Thyroid gland (tissue), 4 donors: ENCODE results near the gene VEPH1. TPM values are rescaled to one million over a fixed set of nuclear protein-coding genes. Genes with fewer than 3 reads are reported as not detected.

Experiments used
- DNase-seq, 2 donors: peaks; one replicate each; pipeline ENCODE4 v3.0.0-alpha.2; 2019
- H3K27ac ChIP-seq, 3 donors: fragments of 200-600 bp; sonication (generic); 1 replicate in 2 of 3; 2 replicates in 1 of 3; pipeline ENCODE4 v1.5.1; 2016 to 2019; ENCODE audit warnings: mild to moderate bottlenecking in 1 of 3, moderate library complexity in 1 of 3
- H3K27me3 ChIP-seq: fragments of 200-600 bp; sonication (generic); one replicate; pipeline ENCODE4 v1.5.1; 2019
- H3K36me3 ChIP-seq, 2 donors: fragments of 200-600 bp; sonication (generic); one replicate each; pipeline ENCODE4 v1.5.1; 2016 to 2019
- H3K4me1 ChIP-seq, 2 donors: fragments of 200-600 bp; sonication (generic); one replicate each; pipeline ENCODE4 v1.5.1; 2017 to 2019
- H3K4me3 ChIP-seq, 3 donors: fragments of 200-600 bp; sonication (generic); replicated peaks in 1 of 3; 1 replicate in 2 of 3; 2 replicates in 1 of 3; pipeline ENCODE4 v1.5.1; 2016; ENCODE audit warnings: mild to moderate bottlenecking in 1 of 3
- H3K9me3 ChIP-seq: fragments of 200-600 bp; sonication (generic); one replicate; pipeline ENCODE4 v1.5.1; 2017
- CTCF ChIP-seq, 6 experiments: fragments of 200-600 bp in 3 of 6; fragments of 450-650 bp in 3 of 6; sonication (generic) in 3 of 6; IDR thresholded peaks; one replicate each; pipeline ENCODE4 v1.5.1; 2016 to 2019; ENCODE audit warnings: antibody characterized with exemption in 6 of 6, mild to moderate bottlenecking in 2 of 6, inconsistent platforms in 1 of 6, moderate library complexity in 1 of 6
- POLR2A ChIP-seq, 2 donors: fragments of 450-650 bp; IDR thresholded peaks; one replicate each; pipeline ENCODE4 v1.6.1; 2017; ENCODE audit warnings: antibody characterized with exemption in 2 of 2, mild to moderate bottlenecking in 2 of 2, moderate library complexity in 1 of 2
- WGBS, 2 donors: methylation state at CpG; one replicate each; pipeline ENCODE4 v1.1.5; 2017; 5-methylcytosine and 5-hydroxymethylcytosine counted together
- intact Hi-C: fragments of 100-400 bp; cut with DNase I; formaldehyde crosslinking; loops from one replicate; pipeline ENCODE4 v1.15.1; 2023
- total RNA-seq, 4 donors: library from RNA; depleted of rRNA; stranded (reverse); fragments of >200 nt; gene quantifications; one replicate each; pipeline ENCODE4 v1.2.3, GENCODE V29; 2016

VEPH1 gene
- total RNA-seq, 4 donors from 2014 or later = 1.7 to 12.0 (median 5.0) TPM

GRCh38 chr3:157463816-157464215 lies 39.4 kb downstream of the VEPH1 start:
- Histone ChIP-seq H3K4me1 (no peaks in the 10 kb centered on the region), H3K27ac (no peak overlapping the region), H3K4me3 (no peak overlapping the region), H3K9me3 (no peaks in the 10 kb centered on the region), H3K27me3 (no peaks in the 10 kb centered on the region), H3K36me3 (no peaks in the 10 kb centered on the region)
- WGBS, 2 donors = 93 to 95% methylated on average over 1 of the region's 1 CpG
- intact Hi-C loops = no loop called here
- TF ChIP-seq POLR2A (IDR thresholded peaks at IDR 0.05) (no peak), CTCF (IDR thresholded peaks at IDR 0.05) (no peak)
- no peak for DNase-seq

DNA sequence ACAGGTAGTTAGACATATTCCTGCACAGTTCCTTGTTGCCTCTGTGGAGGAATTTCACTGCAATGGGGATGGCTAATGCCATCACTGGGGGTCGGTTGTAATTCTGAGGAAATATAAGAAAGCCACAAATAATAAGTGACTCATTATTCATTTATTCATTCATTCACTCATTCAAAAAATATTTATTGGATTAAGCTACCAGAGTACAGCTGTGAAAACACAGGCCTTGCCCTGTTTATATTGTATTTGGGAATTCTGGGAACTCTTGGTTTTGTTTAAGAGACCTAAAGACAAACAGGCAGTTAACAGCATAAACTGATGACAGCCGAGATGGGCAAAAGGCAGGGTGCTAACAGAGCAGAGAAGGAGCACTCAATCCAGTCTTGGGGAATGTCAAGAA lies 43.0 kb downstream of the VEPH1 start:
- DNase-seq = no peak
- Histone ChIP-seq H3K9me3 (no peaks in the 10 kb centered on the region), H3K36me3 (no peaks in the 10 kb centered on the region), H3K27ac (no peak overlapping the region), H3K4me1 (no peaks in the 10 kb centered on the region), H3K4me3 (no peak overlapping the region), H3K27me3 (no peaks in the 10 kb centered on the region)
- intact Hi-C loops = no loop called here
- TF ChIP-seq POLR2A (IDR thresholded peaks at IDR 0.05) (no peak), CTCF (IDR thresholded peaks at IDR 0.05) (no peak)
- WGBS, 2 donors = 75 to 85% methylated on average over 2 of the region's 2 CpGs

- TF ChIP-seq POLR2A (IDR thresholded peaks at IDR 0.05) (no peak), CTCF (IDR thresholded peaks at IDR 0.05) (no peak)
- Histone ChIP-seq H3K36me3 (no peaks in the 10 kb centered on the region), H3K4me3 (no peak overlapping the region), H3K27me3 (no peaks in the 10 kb centered on the region), H3K4me1 (no peaks in the 10 kb centered on the region), H3K27ac (no peak overlapping the region), H3K9me3 (no peaks in the 10 kb centered on the region)
- intact Hi-C loops = no loop called here
- no peak for DNase-seq
- 45 to 82% methylated on average over 2 of the region's 2 CpGs for WGBS, 2 donors
These were observed 43.5 kb downstream of the VEPH1 start for GRCh38 chr3:157459706-157460105.

DNA sequence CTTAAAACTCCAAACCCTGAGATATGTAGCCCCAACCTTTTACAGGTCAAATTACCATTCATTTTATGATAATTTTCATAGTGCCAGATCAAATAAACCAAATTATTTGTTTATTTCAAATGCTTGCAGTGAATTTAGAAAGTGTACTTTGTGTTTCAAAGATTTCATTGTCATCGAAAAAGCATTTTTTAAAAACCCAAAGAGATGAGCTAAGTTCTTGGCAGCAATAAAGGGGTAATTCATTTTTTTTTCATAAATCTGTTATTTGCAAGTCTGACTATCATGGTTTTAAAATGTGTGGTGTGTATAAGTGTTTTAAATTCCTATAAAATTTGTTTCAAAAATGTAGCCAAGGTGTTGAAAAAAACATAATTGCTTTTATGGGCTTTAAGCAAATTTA lies 49.4 kb downstream of the VEPH1 start:
- H3K4me3 ChIP-seq = no peak overlapping the region
- H3K9me3 ChIP-seq = no peaks in the 10 kb centered on the region
- H3K27me3 ChIP-seq = no peaks in the 10 kb centered on the region
- no peak for DNase-seq
- WGBS, 2 donors = 77 to 86% methylated on average over 1 of the region's 1 CpG
- intact Hi-C loops = no loop called here
- H3K27ac ChIP-seq = no peak overlapping the region
- no peaks in the 10 kb centered on the region for H3K36me3 ChIP-seq
- TF ChIP-seq POLR2A (IDR thresholded peaks at IDR 0.05) (no peak), CTCF (IDR thresholded peaks at IDR 0.05) (no peak)
- H3K4me1 ChIP-seq = no peaks in the 10 kb centered on the region

GRCh38 chr3:157452097-157452496 lies 51.1 kb downstream of the VEPH1 start:
- DNase-seq = no peak
- TF ChIP-seq POLR2A (IDR thresholded peaks at IDR 0.05) = no peak
- no peak for TF ChIP-seq CTCF (IDR thresholded peaks at IDR 0.05)
- H3K9me3 ChIP-seq = no peaks in the 10 kb centered on the region
- no peak overlapping the region for H3K27ac ChIP-seq
- H3K4me3 ChIP-seq = no peak overlapping the region
- H3K27me3 ChIP-seq = no peaks in the 10 kb centered on the region
- 79 to 80% methylated on average over 3 of the region's 3 CpGs for WGBS, 2 donors
- no peaks in the 10 kb centered on the region for H3K4me1 ChIP-seq
- no peaks in the 10 kb centered on the region for H3K36me3 ChIP-seq
- intact Hi-C loops = no loop called here
